Measurements from ENCODE around the gene TNFRSF8. TPM values are rescaled to one million over a fixed set of nuclear protein-coding genes. Genes with fewer than 3 reads are reported as not detected.
A peak's percentile ranks its signal among the peaks of the same experiment; 100 is the strongest.

Gene TNFRSF8
- total and polyA plus RNA-seq, 2 donors (not counting 1 experiment from before 2014, with no cell fraction given), result 0.05 TPM; not detected in 1

DNA sequence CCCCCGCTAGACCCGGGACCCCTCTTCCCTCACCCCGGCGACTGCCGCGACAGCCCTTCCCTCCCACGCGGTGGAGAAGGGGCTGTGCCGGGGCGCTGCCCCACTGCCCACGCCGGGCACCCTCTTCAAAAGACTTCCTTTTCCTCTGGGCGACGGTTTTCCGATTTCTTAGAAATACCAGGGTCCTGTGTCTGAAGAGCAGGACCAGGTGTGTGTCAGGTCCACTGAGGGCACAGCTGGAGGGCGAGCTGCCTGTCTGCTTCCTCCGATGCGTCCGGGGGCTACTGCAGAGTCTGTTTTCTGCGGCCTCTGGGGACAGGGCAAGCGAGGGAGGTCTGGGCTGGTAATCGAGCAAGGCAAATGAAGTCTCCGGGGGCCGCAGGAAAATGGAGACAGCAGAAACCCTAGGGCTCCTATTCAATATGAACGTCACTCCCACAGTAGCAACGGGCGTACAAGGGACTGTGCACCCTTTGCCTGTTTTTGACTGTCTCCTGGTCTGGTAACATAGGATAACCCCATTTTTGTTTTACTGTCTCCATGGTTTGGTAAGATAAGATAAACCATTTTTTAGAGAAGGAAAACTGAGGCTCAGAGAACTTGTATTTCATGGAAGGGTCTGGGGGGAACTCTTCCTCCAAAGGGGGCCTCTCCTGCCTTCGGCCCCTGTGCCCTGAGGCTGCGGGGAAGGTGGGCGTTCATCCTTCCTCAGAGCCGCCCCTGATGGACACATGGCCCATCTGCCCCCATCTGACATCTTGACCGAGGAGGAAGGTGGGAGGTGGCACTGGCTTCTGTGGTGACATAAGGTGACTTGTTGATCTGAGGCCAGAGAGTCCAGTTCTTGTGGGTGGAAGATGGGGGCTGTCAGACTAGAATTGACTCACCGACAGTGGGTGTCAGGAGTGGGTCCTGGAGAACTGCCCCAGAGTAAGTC is 104.7 kb downstream of the TNFRSF8 start:
- Histone ChIP-seq H3K4me3 (replicated peaks in 1 of 4; ENCODE audit: control extremely low read depth in 1 of 4, insufficient read depth in 1 of 4, low read depth in 3 of 4, low read length in 4 of 4) (peak overlapping the region; percentile 57 to 81 (median 76)), H2AFZ (ENCODE audit: low read length) (no peak overlapping the region), H3K4me2 (ENCODE audit: extremely low read depth, insufficient read depth, low read length) (peak overlapping the region; percentile 90), H3K4me1 (ENCODE audit: control insufficient read depth, extremely low read depth, insufficient read depth, low read length) (no peaks in the 10 kb centered on the region), H3K27ac (ENCODE audit: insufficient read depth, low read length) (peak overlapping the region; percentile 68), H3K9me3 (ENCODE audit: control insufficient read depth, insufficient read depth, low read depth, low read length) (no peaks in the 10 kb centered on the region), H3K79me2 (ENCODE audit: control insufficient read depth, insufficient read depth, low read length) (peaks cover 48% of the 10 kb centered on the region), H3K9ac (ENCODE audit: insufficient read depth, low read length) (peak overlapping the region; percentile 76), H3K27me3 (ENCODE audit: control insufficient read depth, insufficient read depth, low read length) (no peaks in the 10 kb centered on the region), H4K20me1 (ENCODE audit: control insufficient read depth, extremely low read depth, insufficient read depth, low read length) (no peaks in the 10 kb centered on the region), H3K36me3 (ENCODE audit: control insufficient read depth, insufficient read depth, low read length) (peaks cover 2% of the 10 kb centered on the region)
- no peak for DNase-seq (ENCODE audit: low read depth in 2 of 2)
- no peak for TF ChIP-seq EZH2 (IDR thresholded peaks at IDR 0.05; ENCODE audit: low read length, missing control alignments)
- TF ChIP-seq, protein P1, sequence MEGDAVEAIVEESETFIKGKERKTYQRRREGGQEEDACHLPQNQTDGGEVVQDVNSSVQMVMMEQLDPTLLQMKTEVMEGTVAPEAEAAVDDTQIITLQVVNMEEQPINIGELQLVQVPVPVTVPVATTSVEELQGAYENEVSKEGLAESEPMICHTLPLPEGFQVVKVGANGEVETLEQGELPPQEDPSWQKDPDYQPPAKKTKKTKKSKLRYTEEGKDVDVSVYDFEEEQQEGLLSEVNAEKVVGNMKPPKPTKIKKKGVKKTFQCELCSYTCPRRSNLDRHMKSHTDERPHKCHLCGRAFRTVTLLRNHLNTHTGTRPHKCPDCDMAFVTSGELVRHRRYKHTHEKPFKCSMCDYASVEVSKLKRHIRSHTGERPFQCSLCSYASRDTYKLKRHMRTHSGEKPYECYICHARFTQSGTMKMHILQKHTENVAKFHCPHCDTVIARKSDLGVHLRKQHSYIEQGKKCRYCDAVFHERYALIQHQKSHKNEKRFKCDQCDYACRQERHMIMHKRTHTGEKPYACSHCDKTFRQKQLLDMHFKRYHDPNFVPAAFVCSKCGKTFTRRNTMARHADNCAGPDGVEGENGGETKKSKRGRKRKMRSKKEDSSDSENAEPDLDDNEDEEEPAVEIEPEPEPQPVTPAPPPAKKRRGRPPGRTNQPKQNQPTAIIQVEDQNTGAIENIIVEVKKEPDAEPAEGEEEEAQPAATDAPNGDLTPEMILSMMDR (conservative IDR thresholded peaks at IDR 0.05 in 1 of 2, IDR thresholded peaks at IDR 0.05 in 1 of 2; ENCODE audit: low read depth in 1 of 2, low read length in 2 of 2), result no peak

DNA sequence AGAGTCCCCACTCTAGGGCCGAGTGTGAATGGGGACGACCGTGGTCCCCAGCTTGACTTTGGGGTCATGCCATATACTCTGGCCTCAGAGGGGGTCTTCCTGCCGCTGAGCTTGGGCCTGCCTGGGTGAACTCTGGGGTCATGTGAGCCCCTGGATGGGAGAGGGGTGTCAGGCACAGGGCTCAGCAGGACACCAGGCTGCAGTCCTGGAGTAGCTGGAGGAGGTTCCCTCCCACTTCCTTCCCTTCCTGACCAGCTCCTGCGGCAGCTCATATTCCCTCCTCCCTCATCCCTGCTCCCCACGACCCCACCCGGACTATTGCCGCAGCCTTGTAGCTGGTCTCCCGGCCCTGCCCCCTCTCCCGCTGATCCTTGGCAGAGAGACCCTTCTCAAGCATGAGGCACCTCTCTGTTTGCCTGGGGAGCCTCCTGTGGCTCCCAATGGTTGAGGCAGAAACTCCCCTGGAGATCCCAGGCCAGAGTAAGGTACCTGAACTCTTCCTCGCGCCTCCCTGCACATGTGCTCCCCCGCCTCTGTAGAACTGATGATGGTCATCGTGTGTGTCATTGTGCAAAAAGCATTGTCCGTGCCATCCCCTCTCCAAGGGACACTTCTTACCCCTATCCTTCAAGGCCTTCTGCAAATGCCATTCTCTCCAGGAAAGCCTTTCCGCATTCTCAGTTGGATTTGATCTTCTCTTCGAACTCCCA is 105.5 kb downstream of the TNFRSF8 start:
- H3K4me1 ChIP-seq (ENCODE audit: control insufficient read depth, extremely low read depth, insufficient read depth, low read length), result peaks cover 3% of the 10 kb centered on the region
- no peaks in the 10 kb centered on the region for H3K27me3 ChIP-seq (ENCODE audit: control insufficient read depth, insufficient read depth, low read length)
- no peaks in the 10 kb centered on the region for H4K20me1 ChIP-seq (ENCODE audit: control insufficient read depth, extremely low read depth, insufficient read depth, low read length)
- H3K36me3 ChIP-seq (ENCODE audit: control insufficient read depth, insufficient read depth, low read length), result peaks cover 2% of the 10 kb centered on the region
- peak overlapping the region; percentile 57 to 81 (median 76) for H3K4me3 ChIP-seq (replicated peaks in 1 of 4; ENCODE audit: control extremely low read depth in 1 of 4, insufficient read depth in 1 of 4, low read depth in 3 of 4, low read length in 4 of 4)
- DNase-seq (ENCODE audit: low read depth in 2 of 2), result no peak
- TF ChIP-seq, protein P1 (conservative IDR thresholded peaks at IDR 0.05 in 1 of 2, IDR thresholded peaks at IDR 0.05 in 1 of 2; ENCODE audit: low read depth in 1 of 2, low read length in 2 of 2), result no peak
- TF ChIP-seq EZH2 (IDR thresholded peaks at IDR 0.05; ENCODE audit: low read length, missing control alignments), result no peak
- no peak overlapping the region for H2AFZ ChIP-seq (ENCODE audit: low read length)
- H3K27ac ChIP-seq (ENCODE audit: insufficient read depth, low read length), result no peak overlapping the region
- peaks cover 55% of the 10 kb centered on the region for H3K79me2 ChIP-seq (ENCODE audit: control insufficient read depth, insufficient read depth, low read length)
- peak overlapping the region; percentile 90 for H3K4me2 ChIP-seq (ENCODE audit: extremely low read depth, insufficient read depth, low read length)
- H3K9me3 ChIP-seq (ENCODE audit: control insufficient read depth, insufficient read depth, low read depth, low read length), result no peaks in the 10 kb centered on the region
- H3K9ac ChIP-seq (ENCODE audit: insufficient read depth, low read length), result no peak overlapping the region

- H4K20me1 ChIP-seq (ENCODE audit: control insufficient read depth, extremely low read depth, insufficient read depth, low read length), result no peaks in the 10 kb centered on the region
- H3K4me1 ChIP-seq (ENCODE audit: control insufficient read depth, extremely low read depth, insufficient read depth, low read length), result peaks cover 9% of the 10 kb centered on the region
- TF ChIP-seq, protein P1 (conservative IDR thresholded peaks at IDR 0.05 in 1 of 2, IDR thresholded peaks at IDR 0.05 in 1 of 2; ENCODE audit: low read depth in 1 of 2, low read length in 2 of 2), result no peak
- no peak for TF ChIP-seq EZH2 (IDR thresholded peaks at IDR 0.05; ENCODE audit: low read length, missing control alignments)
- H3K27me3 ChIP-seq (ENCODE audit: control insufficient read depth, insufficient read depth, low read length), result no peaks in the 10 kb centered on the region
- H3K9ac ChIP-seq (ENCODE audit: insufficient read depth, low read length), result no peak overlapping the region
- H3K4me3 ChIP-seq (replicated peaks in 1 of 4; ENCODE audit: control extremely low read depth in 1 of 4, insufficient read depth in 1 of 4, low read depth in 3 of 4, low read length in 4 of 4), result no peak overlapping the region
- H3K27ac ChIP-seq (ENCODE audit: insufficient read depth, low read length), result no peak overlapping the region
- no peaks in the 10 kb centered on the region for H3K9me3 ChIP-seq (ENCODE audit: control insufficient read depth, insufficient read depth, low read depth, low read length)
- H3K4me2 ChIP-seq (ENCODE audit: extremely low read depth, insufficient read depth, low read length), result no peak overlapping the region
- H2AFZ ChIP-seq (ENCODE audit: low read length), result no peak overlapping the region
- no peak for DNase-seq (ENCODE audit: low read depth in 2 of 2)
- peaks cover 60% of the 10 kb centered on the region for H3K79me2 ChIP-seq (ENCODE audit: control insufficient read depth, insufficient read depth, low read length)
- H3K36me3 ChIP-seq (ENCODE audit: control insufficient read depth, insufficient read depth, low read length), result peaks cover 2% of the 10 kb centered on the region
Measured at GRCh38 chr1:12169442-12170135, 106.5 kb downstream of the TNFRSF8 start.
